NCI-H1694 (cell line): ENCODE results near the gene PAX8.

Experiments
- DNase-seq: peaks from one replicate; lab custom pipeline; 2025; lab: John Stamatoyannopoulos, UW

Gene PAX8

DNA sequence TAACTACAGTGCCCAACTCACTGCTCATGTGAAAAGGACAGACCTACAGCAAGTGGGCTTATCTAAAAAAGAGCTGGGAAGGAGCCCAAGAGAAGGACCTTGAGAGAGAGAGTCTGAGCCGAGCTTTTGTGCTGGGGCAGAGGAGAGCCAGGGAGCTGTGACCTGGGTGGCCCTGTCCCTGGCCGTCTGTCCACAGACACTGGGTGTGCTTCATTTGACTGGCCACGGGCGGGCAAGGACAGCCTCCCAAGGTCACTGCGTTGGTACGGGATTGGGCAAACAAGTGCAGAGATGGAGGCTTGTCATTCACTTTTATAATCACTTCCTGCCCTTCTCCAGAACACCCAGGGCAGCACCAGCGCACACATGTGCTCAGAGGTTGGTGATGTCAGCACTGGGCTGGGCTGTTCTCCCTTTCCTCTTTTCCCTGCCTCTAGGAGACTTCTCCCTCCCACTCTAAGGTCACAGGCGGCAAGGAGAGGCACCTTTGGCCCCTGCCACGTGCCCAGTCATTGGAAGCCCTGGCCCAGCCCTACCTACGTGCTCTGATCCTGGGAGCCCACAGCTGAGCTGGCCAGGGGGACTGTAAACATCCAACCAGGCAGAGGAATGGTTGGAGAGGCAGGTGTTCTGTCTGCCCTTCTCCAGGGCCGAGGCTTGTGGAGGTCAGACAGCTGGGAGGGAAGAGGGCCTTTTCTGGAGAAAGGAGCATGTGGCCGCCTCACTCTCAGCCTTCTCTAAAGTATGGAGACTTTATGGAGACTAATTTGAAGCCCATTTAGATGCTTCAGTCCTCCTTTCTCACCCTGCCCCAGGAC, 111.4 kb downstream of the PAX8 start:
- no peak for DNase-seq

DNA sequence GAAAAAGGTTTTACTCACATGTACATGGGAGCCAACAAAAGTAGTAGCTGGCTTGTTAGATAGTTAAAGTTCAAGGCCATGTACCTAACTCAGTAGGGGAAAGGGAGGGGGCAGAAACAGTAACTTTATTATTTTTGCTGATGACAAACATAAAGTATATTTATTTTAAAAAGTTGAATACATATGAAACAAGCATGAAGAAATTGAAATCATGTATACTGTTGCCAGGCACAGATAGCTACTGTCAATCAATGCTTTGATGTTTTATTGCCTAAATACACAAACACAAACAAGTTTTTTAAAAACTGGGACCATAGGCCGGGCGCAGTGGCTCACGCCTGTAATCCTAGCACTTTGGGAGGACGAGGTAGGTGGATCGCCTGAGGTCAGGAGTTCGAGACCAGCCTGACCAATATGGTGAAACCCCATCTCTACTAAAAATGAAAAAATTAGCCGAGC, 112.5 kb downstream of the PAX8 start:
- no peak for DNase-seq
